GM12892 (cell line): ENCODE measurements around the gene SLC36A1.

Source experiments
- POLR2A ChIP-seq: IDR thresholded peaks from 2 replicates; pipeline ENCODE4 v1.6.1; 2011; ENCODE audit warnings: low read depth, low read length, control low read depth
- TAF1 ChIP-seq: IDR thresholded peaks from 2 replicates; pipeline ENCODE4 v1.6.1; 2011; ENCODE audit warnings: low read depth, mild to moderate bottlenecking, control low read depth, low read length, borderline replicate concordance

- TF ChIP-seq TAF1, result no peak
- TF ChIP-seq POLR2A, result no peak
These were observed 16.0 kb downstream of the SLC36A1 start for GRCh38 chr5:151463137-151464029.
